H1 (cell line): Measurements from ENCODE around the gene LMNA. TPM values are rescaled to one million over a fixed set of nuclear protein-coding genes. Genes with fewer than 3 reads are reported as not detected.
A peak's percentile ranks its signal among the peaks of the same experiment; 100 is the strongest.

Experiments used
- CEBPB ChIP-seq: IDR thresholded peaks from 2 replicates; pipeline ENCODE4 v1.6.1; 2012; ENCODE audit warnings: low read depth, low read length
- POLR2A ChIP-seq, 2 experiments: IDR thresholded peaks; 1 replicate in 1 of 2; 2 replicates in 1 of 2; pipeline ENCODE4 v1.6.1; 2011; ENCODE audit warnings: low read depth in 2 of 2, low read length in 2 of 2, mild to moderate bottlenecking in 2 of 2; ENCODE audit errors: control extremely low read depth in 1 of 2
- ZNF274 ChIP-seq: IDR thresholded peaks from 2 replicates; pipeline ENCODE4 v1.7.0; 2012; ENCODE audit warnings: low read length, borderline replicate concordance; ENCODE audit errors: extremely low read depth
- polyA plus RNA-seq, 7 experiments: library from polyadenylated mRNA; depleted of rRNA in 3 of 7; stranded (reverse) in 5 of 7; unstranded in 2 of 7; fragments of >200 nt in 5 of 7; fragments of 200-250 nt in 2 of 7; gene quantifications; 1 replicate in 5 of 7; 2 replicates in 1 of 7; 4 replicates in 1 of 7; pipeline versions ENCODE4 v1.2.1 to v1.2.3, GENCODE V29; 2011 to 2013; ENCODE audit warnings: missing spikeins in 2 of 7, mixed read lengths in 2 of 7
- total RNA-seq: library from RNA; stranded (reverse); fragmentation: NEBNext Ultra II Directional; extraction: Animal tissue kit (Norgen Biotek cat#: 25700); gene quantifications from 2 replicates; pipeline ENCODE4 v1.2.1, GENCODE V29; 2021
- TF ChIP-seq, protein P1 (sequence below): fragments of 300-600 bp; sonication (generic); IDR thresholded peaks from 2 replicates; pipeline ENCODE4 v1.7.1; 2012; ENCODE audit warnings: low read length, moderate library complexity, mild to moderate bottlenecking, inconsistent platforms; ENCODE audit not compliant: insufficient replicate concordance

LMNA gene
- total and polyA plus RNA-seq, 2 of the 8 experiments (the other 6 are each of a cell fraction or from before 2014, with no cell fraction given), result 25.8 to 46.8 TPM

DNA sequence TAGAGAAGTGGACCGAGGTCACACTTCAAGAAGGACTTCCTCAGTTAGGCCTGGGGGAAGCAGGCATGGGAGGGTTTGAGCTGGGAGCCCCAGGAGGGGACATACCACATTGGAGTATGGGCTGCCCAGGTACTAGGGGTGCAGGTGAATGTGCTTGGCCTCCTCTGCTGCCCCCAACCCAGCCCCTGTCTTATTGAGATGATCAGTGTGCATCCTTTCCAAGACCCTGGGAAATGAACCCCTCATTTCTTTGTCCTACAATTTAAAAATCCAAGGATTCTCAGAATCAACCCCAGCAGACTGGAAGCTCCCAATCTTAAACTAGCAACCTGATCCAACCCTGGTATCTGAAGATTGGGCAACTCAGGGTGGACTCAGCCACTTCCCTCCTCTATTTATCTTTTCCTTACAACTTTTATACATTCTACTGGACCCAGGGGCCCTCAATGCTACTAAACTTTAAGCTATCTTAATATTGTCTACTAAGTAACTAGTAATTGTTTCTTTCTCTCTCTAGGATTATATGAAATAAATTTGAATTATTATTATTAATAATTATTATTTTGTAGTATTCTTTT is 41.3 kb upstream of the LMNA start (continued):
- TF ChIP-seq, protein P1, sequence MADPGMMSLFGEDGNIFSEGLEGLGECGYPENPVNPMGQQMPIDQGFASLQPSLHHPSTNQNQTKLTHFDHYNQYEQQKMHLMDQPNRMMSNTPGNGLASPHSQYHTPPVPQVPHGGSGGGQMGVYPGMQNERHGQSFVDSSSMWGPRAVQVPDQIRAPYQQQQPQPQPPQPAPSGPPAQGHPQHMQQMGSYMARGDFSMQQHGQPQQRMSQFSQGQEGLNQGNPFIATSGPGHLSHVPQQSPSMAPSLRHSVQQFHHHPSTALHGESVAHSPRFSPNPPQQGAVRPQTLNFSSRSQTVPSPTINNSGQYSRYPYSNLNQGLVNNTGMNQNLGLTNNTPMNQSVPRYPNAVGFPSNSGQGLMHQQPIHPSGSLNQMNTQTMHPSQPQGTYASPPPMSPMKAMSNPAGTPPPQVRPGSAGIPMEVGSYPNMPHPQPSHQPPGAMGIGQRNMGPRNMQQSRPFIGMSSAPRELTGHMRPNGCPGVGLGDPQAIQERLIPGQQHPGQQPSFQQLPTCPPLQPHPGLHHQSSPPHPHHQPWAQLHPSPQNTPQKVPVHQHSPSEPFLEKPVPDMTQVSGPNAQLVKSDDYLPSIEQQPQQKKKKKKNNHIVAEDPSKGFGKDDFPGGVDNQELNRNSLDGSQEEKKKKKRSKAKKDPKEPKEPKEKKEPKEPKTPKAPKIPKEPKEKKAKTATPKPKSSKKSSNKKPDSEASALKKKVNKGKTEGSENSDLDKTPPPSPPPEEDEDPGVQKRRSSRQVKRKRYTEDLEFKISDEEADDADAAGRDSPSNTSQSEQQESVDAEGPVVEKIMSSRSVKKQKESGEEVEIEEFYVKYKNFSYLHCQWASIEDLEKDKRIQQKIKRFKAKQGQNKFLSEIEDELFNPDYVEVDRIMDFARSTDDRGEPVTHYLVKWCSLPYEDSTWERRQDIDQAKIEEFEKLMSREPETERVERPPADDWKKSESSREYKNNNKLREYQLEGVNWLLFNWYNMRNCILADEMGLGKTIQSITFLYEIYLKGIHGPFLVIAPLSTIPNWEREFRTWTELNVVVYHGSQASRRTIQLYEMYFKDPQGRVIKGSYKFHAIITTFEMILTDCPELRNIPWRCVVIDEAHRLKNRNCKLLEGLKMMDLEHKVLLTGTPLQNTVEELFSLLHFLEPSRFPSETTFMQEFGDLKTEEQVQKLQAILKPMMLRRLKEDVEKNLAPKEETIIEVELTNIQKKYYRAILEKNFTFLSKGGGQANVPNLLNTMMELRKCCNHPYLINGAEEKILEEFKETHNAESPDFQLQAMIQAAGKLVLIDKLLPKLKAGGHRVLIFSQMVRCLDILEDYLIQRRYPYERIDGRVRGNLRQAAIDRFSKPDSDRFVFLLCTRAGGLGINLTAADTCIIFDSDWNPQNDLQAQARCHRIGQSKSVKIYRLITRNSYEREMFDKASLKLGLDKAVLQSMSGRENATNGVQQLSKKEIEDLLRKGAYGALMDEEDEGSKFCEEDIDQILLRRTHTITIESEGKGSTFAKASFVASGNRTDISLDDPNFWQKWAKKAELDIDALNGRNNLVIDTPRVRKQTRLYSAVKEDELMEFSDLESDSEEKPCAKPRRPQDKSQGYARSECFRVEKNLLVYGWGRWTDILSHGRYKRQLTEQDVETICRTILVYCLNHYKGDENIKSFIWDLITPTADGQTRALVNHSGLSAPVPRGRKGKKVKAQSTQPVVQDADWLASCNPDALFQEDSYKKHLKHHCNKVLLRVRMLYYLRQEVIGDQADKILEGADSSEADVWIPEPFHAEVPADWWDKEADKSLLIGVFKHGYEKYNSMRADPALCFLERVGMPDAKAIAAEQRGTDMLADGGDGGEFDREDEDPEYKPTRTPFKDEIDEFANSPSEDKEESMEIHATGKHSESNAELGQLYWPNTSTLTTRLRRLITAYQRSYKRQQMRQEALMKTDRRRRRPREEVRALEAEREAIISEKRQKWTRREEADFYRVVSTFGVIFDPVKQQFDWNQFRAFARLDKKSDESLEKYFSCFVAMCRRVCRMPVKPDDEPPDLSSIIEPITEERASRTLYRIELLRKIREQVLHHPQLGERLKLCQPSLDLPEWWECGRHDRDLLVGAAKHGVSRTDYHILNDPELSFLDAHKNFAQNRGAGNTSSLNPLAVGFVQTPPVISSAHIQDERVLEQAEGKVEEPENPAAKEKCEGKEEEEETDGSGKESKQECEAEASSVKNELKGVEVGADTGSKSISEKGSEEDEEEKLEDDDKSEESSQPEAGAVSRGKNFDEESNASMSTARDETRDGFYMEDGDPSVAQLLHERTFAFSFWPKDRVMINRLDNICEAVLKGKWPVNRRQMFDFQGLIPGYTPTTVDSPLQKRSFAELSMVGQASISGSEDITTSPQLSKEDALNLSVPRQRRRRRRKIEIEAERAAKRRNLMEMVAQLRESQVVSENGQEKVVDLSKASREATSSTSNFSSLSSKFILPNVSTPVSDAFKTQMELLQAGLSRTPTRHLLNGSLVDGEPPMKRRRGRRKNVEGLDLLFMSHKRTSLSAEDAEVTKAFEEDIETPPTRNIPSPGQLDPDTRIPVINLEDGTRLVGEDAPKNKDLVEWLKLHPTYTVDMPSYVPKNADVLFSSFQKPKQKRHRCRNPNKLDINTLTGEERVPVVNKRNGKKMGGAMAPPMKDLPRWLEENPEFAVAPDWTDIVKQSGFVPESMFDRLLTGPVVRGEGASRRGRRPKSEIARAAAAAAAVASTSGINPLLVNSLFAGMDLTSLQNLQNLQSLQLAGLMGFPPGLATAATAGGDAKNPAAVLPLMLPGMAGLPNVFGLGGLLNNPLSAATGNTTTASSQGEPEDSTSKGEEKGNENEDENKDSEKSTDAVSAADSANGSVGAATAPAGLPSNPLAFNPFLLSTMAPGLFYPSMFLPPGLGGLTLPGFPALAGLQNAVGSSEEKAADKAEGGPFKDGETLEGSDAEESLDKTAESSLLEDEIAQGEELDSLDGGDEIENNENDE, result no peak
- TF ChIP-seq POLR2A (IDR thresholded peaks at IDR 0.05; ENCODE audit: control extremely low read depth in 1 of 2, low read depth in 2 of 2, low read length in 2 of 2), result peak in 1 of 2 experiments; percentile 28; a peak in 1 of 3 replicates
- no peak for TF ChIP-seq ZNF274
- peak; percentile 38; the same call in 1 of the 2 replicates for TF ChIP-seq CEBPB
